Endothelial cell of umbilical vein (primary cell): ENCODE data around the gene LCN15. TPM values are rescaled to one million over a fixed set of nuclear protein-coding genes. Genes with fewer than 3 reads are reported as not detected.

Experiments
- BruUV-seq: library from RNA; stranded (reverse); fragments of 400-500 nt; replicated peaks from 2 replicates; lab custom pipeline; 2021; lab: Mats Ljungman, UMichigan
- CTCF ChIA-PET: fragments of 300-600, 350-600 bp; sonication (Branson Sonifier 250); formaldehyde crosslinking; loops from one replicate; lab custom pipeline; 2021; ENCODE audit warnings: antibody characterized with exemption, inconsistent platforms; lab: Charles Lee
- POLR2A ChIA-PET: fragments of 300-600, 350-600 bp; sonication (Branson Sonifier 250); formaldehyde crosslinking; loops from one replicate; lab custom pipeline; 2021; ENCODE audit warnings: antibody characterized with exemption, inconsistent platforms; lab: Charles Lee
- DNase-seq: peaks from one replicate; pipeline ENCODE4 v3.0.0-alpha.2; 2011; ENCODE audit warnings: low read depth, low spot score
- FAIRE-seq: peaks from 2 replicates; lab custom pipeline; 2011; peaks lifted over from hg19 to GRCh38; lab: Jason Lieb, UNC
- H2AFZ ChIP-seq: 2 replicates; pipeline ENCODE4 v1.6.0; 2012; ENCODE audit warnings: low read depth, low read length, control low read depth, inconsistent platforms
- H3K27ac ChIP-seq: 2 replicates; pipeline ENCODE4 v1.5.1; 2011; ENCODE audit warnings: low read depth, mild to moderate bottlenecking, control low read depth, low read length, moderate library complexity; ENCODE audit not compliant: insufficient read depth
- H3K27me3 ChIP-seq, 2 experiments: 2 replicates each; pipeline versions ENCODE4 v1.6.0 to v1.6.1; 2011; ENCODE audit warnings: low read length in 2 of 2, mixed read lengths in 1 of 2; ENCODE audit not compliant: control insufficient read depth in 2 of 2, insufficient read depth in 2 of 2
- H3K36me3 ChIP-seq, 2 experiments: 2 replicates in 1 of 2; 3 replicates in 1 of 2; pipeline ENCODE4 v1.5.1; 2011; ENCODE audit warnings: low read length in 2 of 2, mild to moderate bottlenecking in 1 of 2, moderate library complexity in 1 of 2; ENCODE audit not compliant: control insufficient read depth in 2 of 2, insufficient read depth in 2 of 2; ENCODE audit errors: extremely low read depth in 1 of 2
- H3K4me1 ChIP-seq: 3 replicates; pipeline ENCODE4 v1.5.1; 2011; ENCODE audit warnings: mild to moderate bottlenecking, low read length; ENCODE audit not compliant: control insufficient read depth, insufficient read depth; ENCODE audit errors: extremely low read depth
- H3K4me2 ChIP-seq: 2 replicates; pipeline ENCODE4 v1.6.1; 2011; ENCODE audit warnings: low read length, control low read depth, mixed read lengths; ENCODE audit not compliant: insufficient read depth
- H3K4me3 ChIP-seq, 3 experiments: fragments of 200-600 bp in 1 of 3; sonication (generic), shearing (Covaris generic) in 1 of 3; replicated peaks in 1 of 3; 2 replicates each; pipeline ENCODE4 v1.5.1; 2011 to 2016; ENCODE audit warnings: control low read depth in 3 of 3, low read length in 3 of 3, mild to moderate bottlenecking in 2 of 3, inconsistent platforms in 1 of 3, low read depth in 1 of 3, moderate library complexity in 1 of 3; ENCODE audit not compliant: insufficient read depth in 1 of 3
- H3K79me2 ChIP-seq: 2 replicates; pipeline ENCODE4 v1.6.0; 2012; ENCODE audit warnings: low read length, inconsistent platforms; ENCODE audit not compliant: control insufficient read depth, insufficient read depth
- H3K9ac ChIP-seq: replicated peaks from 2 replicates; pipeline ENCODE3; 2011; ENCODE audit warnings: low read length, control low read depth; ENCODE audit not compliant: insufficient read depth; ENCODE audit errors: extremely low read depth
- H3K9me1 ChIP-seq: replicated peaks from 3 replicates; pipeline ENCODE4 v1.6.0; 2011; ENCODE audit warnings: mild to moderate bottlenecking, low read length; ENCODE audit not compliant: control insufficient read depth, insufficient read depth; ENCODE audit errors: extremely low read depth
- H3K9me3 ChIP-seq: replicated peaks from 2 replicates; pipeline ENCODE4 v1.5.1; 2012; ENCODE audit warnings: low read length, inconsistent platforms; ENCODE audit not compliant: control insufficient read depth, insufficient read depth
- H4K20me1 ChIP-seq: replicated peaks from 2 replicates; pipeline ENCODE3; 2011; ENCODE audit warnings: mild to moderate bottlenecking, low read length; ENCODE audit not compliant: control insufficient read depth, insufficient read depth; ENCODE audit errors: extremely low read depth
- CTCF ChIP-seq, 2 donors: IDR thresholded peaks; 1 replicate in 1 of 2; 2 replicates in 1 of 2; pipeline ENCODE4 v1.5.1; 2011; ENCODE audit warnings: low read length in 2 of 2, mild to moderate bottlenecking in 2 of 2, moderate library complexity in 2 of 2, control low read depth in 1 of 2, inconsistent platforms in 1 of 2, low read depth in 1 of 2; ENCODE audit not compliant: insufficient read depth in 1 of 2; ENCODE audit errors: extremely low read depth in 1 of 2
- EZH2 ChIP-seq: IDR thresholded peaks from 2 replicates; pipeline ENCODE4 v1.6.1; 2012; ENCODE audit warnings: borderline replicate concordance, low read depth, mild to moderate bottlenecking, moderate library complexity, low read length, inconsistent platforms; ENCODE audit not compliant: severe bottlenecking
- FOS ChIP-seq: IDR thresholded peaks from 2 replicates; pipeline ENCODE4 v1.6.1; 2011; ENCODE audit warnings: mild to moderate bottlenecking, low read length, moderate library complexity, borderline replicate concordance; ENCODE audit not compliant: insufficient read depth
- GATA2 ChIP-seq: IDR thresholded peaks from 2 replicates; pipeline ENCODE4 v1.7.0; 2011; ENCODE audit warnings: low read depth, mild to moderate bottlenecking, moderate library complexity, mixed read lengths, low read length; ENCODE audit not compliant: insufficient read length, insufficient read depth
- JUN ChIP-seq: IDR thresholded peaks from 2 replicates; pipeline ENCODE4 v1.6.1; 2011; ENCODE audit warnings: borderline replicate concordance, low read depth; ENCODE audit not compliant: insufficient read length, insufficient read depth
- MYC ChIP-seq: IDR thresholded peaks from one replicate; pipeline ENCODE4 v1.6.1; 2011; ENCODE audit warnings: mild to moderate bottlenecking, low read depth, low read length
- POLR2A ChIP-seq: IDR thresholded peaks from 2 replicates; pipeline ENCODE4 v1.6.1; 2012; ENCODE audit warnings: low read depth, mild to moderate bottlenecking, control low read depth, low read length
- POLR2AphosphoS5 ChIP-seq: IDR thresholded peaks from 2 replicates; pipeline ENCODE4 v1.6.1; 2012; ENCODE audit warnings: low read depth, mild to moderate bottlenecking, control low read depth, low read length, moderate library complexity; ENCODE audit not compliant: insufficient read depth
- dilution Hi-C: fragments of 300-500 bp; cut with MboI; formaldehyde crosslinking; loops from one replicate; pipeline ENCODE4 v1.15.0; 2019; ENCODE audit warnings: low sequenced_read_pairs; ENCODE audit not compliant: extremely low pct_ligation_motif_present
- intact Hi-C: fragments of 100-400 bp; cut with micrococcal nuclease; formaldehyde crosslinking; loops from one replicate; pipeline ENCODE4 v1.10.0; 2022
- polyA plus RNA-seq, 4 experiments: library from polyadenylated mRNA; depleted of rRNA in 3 of 4; stranded (reverse) in 3 of 4; unstranded in 1 of 4; fragments of >200 nt; gene quantifications; 2 replicates each; pipeline versions ENCODE4 v1.2.1 to v1.2.3, GENCODE V29; 2011 to 2012; ENCODE audit warnings: missing spikeins in 1 of 4
- total RNA-seq: library from RNA; stranded (reverse); gene quantifications from 2 replicates; pipeline ENCODE4 v1.2.3, GENCODE V29; 2021
- TF ChIP-seq, protein P1 (sequence below): IDR thresholded peaks from 2 replicates; pipeline ENCODE4 v1.6.1; 2011; ENCODE audit not compliant: insufficient read depth, insufficient read length

The LCN15 gene
- total and polyA plus RNA-seq, 2 donors (not counting 3 experiments of a cell fraction or from before 2014, with no cell fraction given), result not detected

GRCh38 chr9:136761545-136761981, 2.8 kb downstream of the LCN15 start:
- H3K27me3 ChIP-seq, result no peaks in the 10 kb centered on the region
- CTCF ChIA-PET, result interaction anchor here (0.6 to 0.9 kb wide), 5 partner anchors 16 to 268 kb away, joined by 3 to 7 read pairs (median 3); no protein-coding TSS in a partner anchor
- no peak for DNase-seq
- dilution Hi-C loops (no loop called here), intact Hi-C loops (no loop called here)
- H3K9ac ChIP-seq, result no peak overlapping the region
- no TSS peak for BruUV-seq
- H4K20me1 ChIP-seq, result no peaks in the 10 kb centered on the region
- H3K9me3 ChIP-seq, result no peaks in the 10 kb centered on the region
- no peak overlapping the region for H2AFZ ChIP-seq
- H3K4me1 ChIP-seq, result no peaks in the 10 kb centered on the region
- TF ChIP-seq POLR2AphosphoS5 (no peak), JUN (no peak), POLR2A (no peak), GATA2 (no peak), FOS (no peak), EZH2 (no peak), MYC (no peak), CTCF (IDR thresholded peaks at IDR 0.05; ENCODE audit: extremely low read depth in 1 of 2, insufficient read depth in 1 of 2, low read depth in 1 of 2, low read length in 2 of 2) (no peak)
- TF ChIP-seq, protein P1, sequence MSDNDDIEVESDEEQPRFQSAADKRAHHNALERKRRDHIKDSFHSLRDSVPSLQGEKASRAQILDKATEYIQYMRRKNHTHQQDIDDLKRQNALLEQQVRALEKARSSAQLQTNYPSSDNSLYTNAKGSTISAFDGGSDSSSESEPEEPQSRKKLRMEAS, result no peak
- no peaks in the 10 kb centered on the region for H3K79me2 ChIP-seq
- H3K27ac ChIP-seq, result no peak overlapping the region
- H3K36me3 ChIP-seq, result no peaks in the 10 kb centered on the region
- POLR2A ChIA-PET, result no interaction called here
- H3K4me3 ChIP-seq, result no peak overlapping the region
- FAIRE-seq, result no peak
- no peak overlapping the region for H3K4me2 ChIP-seq
- H3K9me1 ChIP-seq, result no peaks in the 10 kb centered on the region
